Left cardiac atrium (tissue), 4 donors: ENCODE results near the gene SERPINE3. TPM values are rescaled to one million over a fixed set of nuclear protein-coding genes. Genes with fewer than 3 reads are reported as not detected.

Source experiments
- ATAC-seq, 2 donors: fragments of 200-7000 bp; cut with Tn5 transposase; one replicate each; pipeline ENCODE4 v1.9.1; 2020; ENCODE audit warnings: mild to moderate bottlenecking in 2 of 2, moderate library complexity in 2 of 2
- DNase-seq: peaks from one replicate; pipeline ENCODE4 v3.0.0-alpha.2; 2020
- intact Hi-C, 2 donors: fragments of 100-400 bp; cut with DNase I; formaldehyde crosslinking; loops; one replicate each; pipeline versions ENCODE4 v1.14.1 to v1.15.1; 2022 to 2023
- total RNA-seq, 2 donors: library from RNA; stranded (reverse); fragmentation: NEBNext Ultra II Directional; extraction: Animal tissue kit (Norgen Biotek cat#: 25700); gene quantifications; one replicate each; pipeline ENCODE4 v1.2.1, GENCODE V29; 2021
- donor health status: DM: no; HTN: yes; CAD: no.
- donor health status: DM: no; HTN: yes; CAD: no; lungs with severe emphysema.
- donor health status: DM: yes; HTN: yes; CAD: no.
- donor health status: Dilated cardiomyopathy.

The SERPINE3 gene
- total RNA-seq, 2 donors from 2014 or later, result not detected

- DNase-seq, result no peak
- intact Hi-C loops, result no loop called here
- peak in 1 of 2 donors; percentile 53 for ATAC-seq
These were observed 9.5 kb downstream of the SERPINE3 start for GRCh38 chr13:51349016-51349415.

GRCh38 chr13:51355217-51355616, 15.7 kb downstream of the SERPINE3 start:
- intact Hi-C loops, result no loop called here
- DNase-seq, result no peak
- ATAC-seq, result no peak

DNA sequence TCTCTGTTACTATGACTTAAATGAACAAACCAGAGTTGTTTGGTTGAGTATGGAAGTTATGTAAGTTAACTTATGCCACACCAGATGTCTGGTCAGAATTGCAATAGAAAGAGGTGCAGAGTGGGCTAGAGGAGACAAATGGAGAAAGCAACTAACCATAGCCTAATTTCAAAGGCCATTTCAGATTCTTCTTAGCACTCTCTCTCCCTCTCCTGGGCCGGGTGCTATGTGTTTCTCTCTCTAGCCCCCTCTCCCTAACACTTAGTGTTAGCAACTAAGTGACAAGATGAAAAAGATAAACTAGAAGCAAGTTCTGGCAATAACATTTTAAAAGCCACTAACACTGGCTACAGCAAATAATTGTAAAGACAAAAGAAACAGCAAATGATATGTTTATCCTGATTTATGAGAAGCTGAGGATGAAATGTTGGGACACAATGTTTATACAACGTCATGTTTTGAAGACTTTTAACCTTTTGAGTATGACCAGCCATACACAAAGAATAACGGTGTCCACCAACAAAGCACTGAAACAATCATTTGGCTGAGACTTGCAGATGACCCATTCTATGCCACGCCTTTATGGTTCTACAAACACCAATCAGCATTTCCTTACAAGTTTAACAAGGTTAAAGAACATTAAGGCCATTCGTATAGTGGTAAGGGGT, 18.6 kb downstream of the SERPINE3 start:
- ATAC-seq, result no peak
- intact Hi-C loops, result no loop called here
- DNase-seq, result no peak

DNA sequence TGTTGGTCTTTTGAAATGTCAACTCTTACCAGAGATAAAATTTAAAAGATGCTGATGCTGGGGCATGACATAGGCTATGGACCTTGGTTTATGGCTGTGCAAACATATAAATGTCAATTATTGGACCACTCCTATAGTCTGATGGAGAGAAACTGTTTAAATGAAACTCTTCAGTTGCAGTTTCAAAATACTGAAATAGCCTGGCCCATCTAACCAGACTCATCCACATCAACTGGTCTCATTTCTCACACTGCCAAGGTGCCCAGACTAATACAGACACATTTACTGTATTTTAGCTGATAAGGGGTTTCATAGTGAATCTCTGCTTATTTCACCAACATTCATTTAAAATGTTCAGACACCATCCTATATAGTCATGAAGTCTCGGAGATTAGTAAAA, 19.9 kb downstream of the SERPINE3 start:
- no peak for ATAC-seq
- DNase-seq, result no peak
- intact Hi-C loops, result no loop called here

GRCh38 chr13:51360489-51360888, 21.0 kb downstream of the SERPINE3 start:
- DNase-seq (no peak), ATAC-seq (no peak)
- intact Hi-C loops, result no loop called here

DNA sequence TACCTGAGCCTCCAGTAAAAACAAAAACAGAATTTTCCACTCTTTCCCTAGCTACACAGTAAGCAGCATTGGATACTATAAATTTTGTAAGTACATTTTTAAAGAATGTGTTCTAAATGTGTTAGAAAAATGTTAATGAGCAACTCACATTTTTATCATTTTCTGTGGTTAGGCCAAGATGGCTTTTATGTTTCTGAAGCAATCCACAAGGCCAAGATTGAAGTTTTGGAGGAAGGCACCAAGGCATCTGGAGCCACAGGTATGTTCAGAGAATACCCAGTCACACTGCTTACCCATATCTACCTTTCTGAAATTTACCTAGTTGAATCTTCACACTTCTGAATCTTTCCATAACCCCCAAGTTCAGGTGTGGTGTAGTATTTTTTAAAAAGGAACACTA, 21.6 kb downstream of the SERPINE3 start:
- DNase-seq, result no peak
- intact Hi-C loops, result no loop called here
- no peak for ATAC-seq

- intact Hi-C loops, result no loop called here
- ATAC-seq (no peak), DNase-seq (no peak)
These were observed 24.1 kb downstream of the SERPINE3 start for GRCh38 chr13:51363625-51364024.

DNA sequence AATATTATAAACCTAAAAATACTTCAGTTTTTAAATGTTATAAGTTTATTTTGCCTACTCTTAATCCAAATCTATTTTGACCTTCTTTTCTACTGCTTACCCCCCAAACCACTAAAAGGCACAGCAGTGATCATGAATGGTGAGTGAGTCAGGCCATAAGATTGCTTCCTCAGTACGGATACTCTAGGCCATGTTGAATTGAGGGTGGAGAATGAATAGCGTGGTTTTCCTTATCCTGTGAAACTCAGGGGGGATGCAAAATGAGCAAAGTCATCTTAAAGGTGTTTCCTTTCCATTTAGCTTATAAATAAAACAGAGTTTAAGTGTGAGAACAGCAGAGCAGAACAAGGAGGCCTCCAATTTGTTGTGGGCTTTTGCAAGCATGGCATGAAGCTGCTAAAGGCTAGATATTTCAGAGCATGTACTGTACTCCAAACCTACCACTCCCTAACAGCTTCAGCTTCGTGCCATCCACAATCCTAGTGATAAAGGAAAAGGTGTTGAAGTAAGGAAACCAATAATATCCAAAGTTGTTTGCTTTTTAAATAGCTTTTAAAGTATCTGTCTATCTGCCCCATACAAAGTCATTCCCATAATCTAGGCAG, 25.0 kb downstream of the SERPINE3 start:
- DNase-seq, result no peak
- intact Hi-C loops, result no loop called here
- no peak for ATAC-seq

DNA sequence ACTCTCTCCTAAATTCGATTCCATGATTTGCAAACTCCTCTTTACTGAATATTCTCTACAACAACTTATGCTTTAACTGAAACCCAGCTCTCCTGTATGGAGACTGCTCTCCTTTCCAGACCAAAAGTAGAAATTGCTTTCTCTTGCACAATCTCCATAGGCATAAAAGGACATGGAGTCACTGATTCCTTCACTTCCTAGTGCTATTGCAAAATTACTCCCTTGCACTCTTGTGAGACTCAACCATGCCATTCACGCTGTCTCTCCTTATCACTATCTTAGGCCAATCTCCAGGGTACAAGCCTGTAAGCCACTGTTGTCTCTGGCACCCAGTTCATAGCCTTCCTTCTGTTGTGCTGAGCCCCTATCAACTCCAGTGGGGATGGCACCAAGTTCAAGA, 30.6 kb downstream of the SERPINE3 start:
- no peak for DNase-seq
- intact Hi-C loops, result no loop called here
- ATAC-seq, result peak in 1 of 2 donors; percentile 27

DNA sequence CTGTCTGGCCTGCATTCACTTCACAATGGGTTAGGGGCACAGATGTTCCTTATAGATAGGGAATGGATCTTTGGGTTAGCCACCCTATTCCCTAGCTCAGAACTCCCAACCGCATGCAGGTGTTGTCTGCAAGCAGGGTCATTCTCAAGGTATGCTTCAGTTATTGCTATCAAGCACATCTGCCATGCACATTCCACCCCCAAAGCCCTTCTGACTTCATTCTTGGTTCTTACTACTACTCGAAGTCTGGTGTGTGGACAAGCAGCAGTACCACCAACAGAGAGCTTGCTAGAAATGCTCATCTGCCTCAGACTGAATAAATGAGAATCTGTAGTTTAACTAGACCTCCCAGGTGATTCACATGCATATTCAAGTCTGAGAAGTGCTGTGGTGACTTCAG, 31.3 kb downstream of the SERPINE3 start:
- no peak for DNase-seq
- intact Hi-C loops, result no loop called here
- ATAC-seq, result no peak

- ATAC-seq (no peak), DNase-seq (no peak)
- intact Hi-C loops, result no loop called here
These were observed 32.4 kb downstream of the SERPINE3 start for GRCh38 chr13:51371768-51372399.

DNA sequence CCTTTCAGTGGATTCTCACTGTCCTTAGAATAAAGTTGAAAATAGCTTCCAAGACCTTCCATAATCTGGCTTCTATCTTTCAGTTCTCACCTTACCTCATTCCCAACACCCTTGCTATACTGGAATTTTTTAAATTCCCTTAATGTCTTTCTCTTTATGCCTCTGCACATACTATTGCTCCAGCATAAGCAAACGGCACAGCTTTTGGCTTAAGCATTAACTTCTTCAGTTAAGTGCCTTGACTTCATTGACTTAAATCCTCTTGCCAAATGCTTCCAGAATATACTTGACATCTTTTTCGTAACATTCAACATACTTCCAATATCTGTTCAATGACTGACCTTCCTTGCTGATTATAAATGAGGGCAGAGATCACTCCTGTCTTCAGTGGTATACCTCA, 34.0 kb downstream of the SERPINE3 start:
- intact Hi-C loops, result no loop called here
- DNase-seq (no peak), ATAC-seq (no peak)

- no peak for DNase-seq
- intact Hi-C loops, result no loop called here
- ATAC-seq, result peak in 1 of 2 donors; percentile 31
These were observed 40.8 kb downstream of the SERPINE3 start for GRCh38 chr13:51380269-51380668.

DNA sequence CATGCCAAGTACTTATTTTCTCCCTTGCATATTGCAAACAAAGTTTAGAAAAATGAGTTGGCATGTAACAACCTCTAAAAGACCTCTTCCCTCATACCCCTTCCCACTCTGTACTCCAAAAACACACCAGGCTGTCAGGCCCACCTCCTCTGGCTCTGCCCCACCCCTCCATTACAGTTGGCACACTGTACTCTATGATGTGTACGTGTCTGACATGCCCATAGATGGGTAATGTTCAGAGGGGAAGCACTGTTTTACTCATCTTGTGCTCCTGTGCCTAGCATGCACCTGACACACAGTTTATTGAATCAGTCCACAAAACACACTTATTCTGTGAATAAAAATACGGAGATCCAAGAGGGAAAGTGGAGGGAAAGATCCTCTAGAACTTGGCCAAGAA, 45.6 kb downstream of the SERPINE3 start:
- intact Hi-C loops, result no loop called here
- ATAC-seq (no peak), DNase-seq (no peak)

- intact Hi-C loops, result no loop called here
- ATAC-seq (no peak), DNase-seq (no peak)
These were observed 55.2 kb downstream of the SERPINE3 start for GRCh38 chr13:51394724-51395123.

DNA sequence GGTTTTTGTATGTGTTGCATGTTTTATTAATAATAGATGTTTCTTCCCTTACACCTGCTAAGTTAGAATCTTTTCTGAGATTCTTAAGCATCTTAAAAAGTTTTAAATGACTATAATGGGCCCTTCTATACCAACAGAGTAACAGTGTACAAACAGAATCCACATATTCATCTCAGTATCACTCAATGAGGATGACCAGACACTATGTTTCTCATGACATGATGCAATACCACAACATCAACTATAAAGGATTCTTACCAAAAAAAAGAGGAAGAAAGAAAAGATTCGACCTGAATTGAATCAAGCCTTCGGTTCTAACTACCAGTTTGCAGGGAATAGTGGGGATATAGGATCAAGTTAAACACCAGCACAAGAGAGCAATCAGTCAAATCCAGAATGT, 56.9 kb downstream of the SERPINE3 start:
- ATAC-seq, result peak in 1 of 2 donors; percentile 37
- no peak for DNase-seq
- intact Hi-C loops, result no loop called here

DNA sequence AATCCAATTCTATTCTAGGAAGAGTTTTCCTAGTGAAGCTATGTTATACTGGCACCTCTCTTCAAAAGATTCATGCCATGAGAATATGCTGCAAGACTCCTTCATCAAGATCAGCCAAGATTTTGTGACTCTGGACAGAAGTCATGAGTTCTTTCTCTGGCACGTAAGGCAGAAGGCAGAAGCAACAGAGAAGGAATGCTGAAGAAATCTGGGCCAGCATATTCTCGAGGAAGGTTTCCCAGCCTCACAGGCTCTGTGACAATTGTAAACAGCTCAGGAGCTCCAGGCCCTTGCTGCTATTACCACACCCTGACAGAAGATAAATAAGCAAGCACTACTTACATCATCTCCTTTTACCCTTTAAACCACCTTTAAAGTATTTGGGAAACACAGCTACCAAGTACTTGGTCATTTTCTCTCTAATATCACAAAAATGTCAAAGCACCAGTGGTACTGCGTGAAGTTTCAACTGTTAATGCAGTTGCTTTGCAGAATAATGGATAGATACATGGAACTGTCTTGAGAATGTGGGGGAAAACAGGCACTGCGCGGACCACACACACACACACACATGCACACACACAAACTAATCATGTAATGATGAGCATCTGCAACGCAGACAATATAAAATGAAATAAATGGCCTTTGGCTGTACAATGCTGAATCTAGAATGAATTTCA, 57.9 kb downstream of the SERPINE3 start:
- ATAC-seq, result peak; percentile 62 to 78
- DNase-seq, result no peak
- intact Hi-C loops, result no loop called here

- intact Hi-C loops, result no loop called here
- ATAC-seq, result no peak
- no peak for DNase-seq
These were observed 65.7 kb downstream of the SERPINE3 start for GRCh38 chr13:51405176-51405575.

- ATAC-seq (no peak), DNase-seq (no peak)
- intact Hi-C loops, result no loop called here
These were observed 72.9 kb downstream of the SERPINE3 start for GRCh38 chr13:51412431-51412830.
